Muscle layer of duodenum (tissue), 2 donors: ENCODE results near the gene DYNLT2.

Experiments
- H3K27ac ChIP-seq: one replicate; pipeline ENCODE4 v1.7.0; 2013; ENCODE audit warnings: mild to moderate bottlenecking, low read length
- H3K27me3 ChIP-seq: one replicate; pipeline ENCODE4 v1.7.0; 2013; ENCODE audit warnings: low read depth, mild to moderate bottlenecking, control low read depth, low read length
- H3K36me3 ChIP-seq, 2 donors: one replicate each; pipeline ENCODE4 v1.7.0; 2013; ENCODE audit warnings: low read length in 2 of 2, control low read depth in 1 of 2, mild to moderate bottlenecking in 1 of 2; ENCODE audit not compliant: insufficient read depth in 2 of 2, control insufficient read depth in 1 of 2
- H3K4me1 ChIP-seq, 2 donors: one replicate each; pipeline ENCODE4 v1.7.0; 2013; ENCODE audit warnings: low read length in 2 of 2, mild to moderate bottlenecking in 2 of 2, control low read depth in 1 of 2, moderate library complexity in 1 of 2; ENCODE audit not compliant: insufficient read depth in 2 of 2, control insufficient read depth in 1 of 2
- H3K4me3 ChIP-seq, 2 donors: one replicate each; pipeline ENCODE4 v1.7.0; 2013; ENCODE audit warnings: low read length in 2 of 2, low read depth in 1 of 2, mild to moderate bottlenecking in 1 of 2
- H3K9me3 ChIP-seq, 2 donors: one replicate each; pipeline ENCODE4 v1.7.0; 2013; ENCODE audit warnings: low read length in 2 of 2, control low read depth in 1 of 2, mild to moderate bottlenecking in 1 of 2; ENCODE audit not compliant: control insufficient read depth in 1 of 2
- donor health status: healthy.

Gene DYNLT2

GRCh38 chr6:169691260-169691659 lies 60.1 kb downstream of the DYNLT2 start:
- H3K36me3 ChIP-seq, result peaks cover 3 to 15% of the 10 kb centered on the region in 2 donors
- H3K4me3 ChIP-seq, result no peak overlapping the region
- no peaks in the 10 kb centered on the region for H3K27me3 ChIP-seq
- peaks cover 5 to 19% of the 10 kb centered on the region in 2 donors for H3K9me3 ChIP-seq
- no peaks in the 10 kb centered on the region for H3K4me1 ChIP-seq
- H3K27ac ChIP-seq, result no peak overlapping the region
